ENCODE measurements around the gene ZNF488. TPM values are rescaled to one million over a fixed set of nuclear protein-coding genes. Genes with fewer than 3 reads are reported as not detected.

ZNF488 gene
- total and polyA plus RNA-seq, 8 donors, result 0.09 to 0.16 TPM; not detected in 6

DNA sequence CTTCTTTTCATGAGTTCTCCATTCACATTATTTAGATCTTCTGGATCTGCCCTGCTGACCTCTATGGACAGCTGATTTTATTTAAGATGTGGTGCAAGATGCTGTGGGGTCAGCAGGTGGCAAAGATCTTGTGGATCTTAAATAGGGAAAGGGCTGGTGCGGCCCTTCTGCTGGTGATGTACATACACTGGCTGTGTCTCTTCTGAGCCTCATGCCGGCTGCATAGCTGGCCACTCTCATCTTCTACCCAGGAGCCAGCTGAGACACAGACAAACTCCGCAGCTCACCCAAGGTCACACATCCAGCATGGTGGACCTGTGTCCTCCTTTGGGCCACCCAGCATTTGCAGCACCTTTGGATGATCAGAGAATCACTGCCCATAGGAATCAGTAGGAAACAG lies 26.2 kb downstream of the ZNF488 start:
- DNase-seq, result peak in 1 of 6 donors; percentile 20
- no peaks in the 10 kb centered on the region for H3K36me3 ChIP-seq
- H3K9me3 ChIP-seq, result no peaks in the 10 kb centered on the region
- ATAC-seq, result no peak
- 85 to 87% methylated on average over 3 of the region's 3 CpGs for WGBS, 2 donors
- no peaks in the 10 kb centered on the region for H3K27me3 ChIP-seq
- no peak overlapping the region for H3K4me3 ChIP-seq
- no peak overlapping the region for H3K27ac ChIP-seq
- TF ChIP-seq, protein P1, sequence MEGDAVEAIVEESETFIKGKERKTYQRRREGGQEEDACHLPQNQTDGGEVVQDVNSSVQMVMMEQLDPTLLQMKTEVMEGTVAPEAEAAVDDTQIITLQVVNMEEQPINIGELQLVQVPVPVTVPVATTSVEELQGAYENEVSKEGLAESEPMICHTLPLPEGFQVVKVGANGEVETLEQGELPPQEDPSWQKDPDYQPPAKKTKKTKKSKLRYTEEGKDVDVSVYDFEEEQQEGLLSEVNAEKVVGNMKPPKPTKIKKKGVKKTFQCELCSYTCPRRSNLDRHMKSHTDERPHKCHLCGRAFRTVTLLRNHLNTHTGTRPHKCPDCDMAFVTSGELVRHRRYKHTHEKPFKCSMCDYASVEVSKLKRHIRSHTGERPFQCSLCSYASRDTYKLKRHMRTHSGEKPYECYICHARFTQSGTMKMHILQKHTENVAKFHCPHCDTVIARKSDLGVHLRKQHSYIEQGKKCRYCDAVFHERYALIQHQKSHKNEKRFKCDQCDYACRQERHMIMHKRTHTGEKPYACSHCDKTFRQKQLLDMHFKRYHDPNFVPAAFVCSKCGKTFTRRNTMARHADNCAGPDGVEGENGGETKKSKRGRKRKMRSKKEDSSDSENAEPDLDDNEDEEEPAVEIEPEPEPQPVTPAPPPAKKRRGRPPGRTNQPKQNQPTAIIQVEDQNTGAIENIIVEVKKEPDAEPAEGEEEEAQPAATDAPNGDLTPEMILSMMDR (IDR thresholded peaks at IDR 0.05), result no peak
- no peak for FAIRE-seq
- no peaks in the 10 kb centered on the region for H3K4me1 ChIP-seq
- intact Hi-C loops (cut with DNase I), result no loop called here

DNA sequence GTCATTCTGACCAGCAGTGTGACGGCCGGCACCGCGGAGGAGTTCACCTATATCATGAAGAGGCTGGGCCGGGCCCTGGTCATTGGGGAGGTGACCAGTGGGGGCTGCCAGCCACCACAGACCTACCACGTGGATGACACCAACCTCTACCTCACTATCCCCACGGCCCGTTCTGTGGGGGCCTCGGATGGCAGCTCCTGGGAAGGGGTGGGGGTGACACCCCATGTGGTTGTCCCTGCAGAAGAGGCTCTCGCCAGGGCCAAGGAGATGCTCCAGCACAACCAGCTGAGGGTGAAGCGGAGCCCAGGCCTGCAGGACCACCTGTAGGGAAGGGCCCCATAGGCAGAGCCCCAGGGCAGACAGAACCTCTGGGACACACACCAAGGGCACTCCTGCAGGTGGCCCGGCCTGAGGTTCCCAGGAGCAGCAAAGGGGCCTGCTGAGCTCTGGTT lies 26.9 kb downstream of the ZNF488 start:
- H3K9me3 ChIP-seq, result no peaks in the 10 kb centered on the region
- 86 to 91% methylated on average over 12 of the region's 12 CpGs for WGBS, 2 donors
- FAIRE-seq, result no peak
- peak in 1 of 6 donors; percentile 43 for DNase-seq
- no peak for ATAC-seq
- no peaks in the 10 kb centered on the region for H3K4me1 ChIP-seq
- TF ChIP-seq, protein P1 (IDR thresholded peaks at IDR 0.05), result no peak
- no peak overlapping the region for H3K27ac ChIP-seq
- intact Hi-C loops (cut with DNase I), result no loop called here
- no peaks in the 10 kb centered on the region for H3K27me3 ChIP-seq
- H3K4me3 ChIP-seq, result no peak overlapping the region
- H3K36me3 ChIP-seq, result no peaks in the 10 kb centered on the region

DNA sequence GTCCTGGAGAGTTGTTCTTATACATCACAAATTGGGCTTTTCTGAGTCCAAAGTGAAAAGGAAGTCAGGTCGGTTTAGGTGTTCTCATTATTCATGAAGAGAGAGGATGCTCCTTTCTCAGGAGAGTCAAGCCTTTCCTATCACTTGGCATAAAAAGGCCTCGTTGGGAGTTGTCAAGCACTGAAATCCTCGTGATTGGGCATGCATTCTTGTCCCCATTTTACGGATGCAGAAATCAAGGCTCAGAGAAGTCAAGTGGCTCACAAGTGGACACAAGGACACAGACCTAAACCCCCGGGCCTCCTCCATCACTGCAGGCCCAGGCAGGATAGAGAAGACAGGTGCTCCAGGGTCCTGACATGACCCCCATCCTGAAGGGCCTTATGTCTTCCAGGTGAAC lies 27.4 kb downstream of the ZNF488 start:
- TF ChIP-seq, protein P1 (IDR thresholded peaks at IDR 0.05), result no peak
- intact Hi-C loops (cut with DNase I), result no loop called here
- H3K9me3 ChIP-seq, result no peaks in the 10 kb centered on the region
- H3K27me3 ChIP-seq, result no peaks in the 10 kb centered on the region
- ATAC-seq (no peak), DNase-seq (no peak), FAIRE-seq (no peak)
- no peaks in the 10 kb centered on the region for H3K36me3 ChIP-seq
- H3K4me3 ChIP-seq, result no peak overlapping the region
- H3K27ac ChIP-seq, result no peak overlapping the region
- H3K4me1 ChIP-seq, result no peaks in the 10 kb centered on the region
- WGBS, 2 donors, result 66 to 71% methylated on average over 5 of the region's 5 CpGs

DNA sequence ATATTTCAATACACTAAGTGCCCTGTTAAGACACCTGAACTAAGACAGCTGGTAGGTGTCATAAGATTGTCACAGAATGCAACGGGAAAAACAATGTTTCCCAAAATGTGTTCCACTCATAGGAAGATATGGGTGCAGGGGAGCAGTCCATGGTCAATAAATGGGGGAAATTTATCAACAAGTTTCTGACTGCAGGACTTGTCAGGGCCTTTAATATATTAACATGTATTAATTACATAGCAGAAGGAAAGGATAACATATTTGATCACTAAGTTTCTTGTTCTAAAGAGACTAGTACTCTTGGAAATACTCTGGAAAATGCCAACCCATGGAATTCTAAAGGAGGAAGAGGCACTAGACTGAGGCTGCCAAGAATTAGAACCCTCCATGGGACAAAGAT lies 29.2 kb downstream of the ZNF488 start:
- WGBS, 2 donors, result 69 to 78% methylated on average over 1 of the region's 1 CpG
- no peak for DNase-seq
- TF ChIP-seq, protein P1 (IDR thresholded peaks at IDR 0.05), result no peak
- intact Hi-C loops (cut with DNase I), result no loop called here
- Histone ChIP-seq H3K4me3 (no peak overlapping the region), H3K36me3 (no peaks in the 10 kb centered on the region), H3K9me3 (no peaks in the 10 kb centered on the region), H3K4me1 (no peaks in the 10 kb centered on the region), H3K27ac (no peak overlapping the region), H3K27me3 (no peaks in the 10 kb centered on the region)
- FAIRE-seq, result no peak
- no peak for ATAC-seq

DNA sequence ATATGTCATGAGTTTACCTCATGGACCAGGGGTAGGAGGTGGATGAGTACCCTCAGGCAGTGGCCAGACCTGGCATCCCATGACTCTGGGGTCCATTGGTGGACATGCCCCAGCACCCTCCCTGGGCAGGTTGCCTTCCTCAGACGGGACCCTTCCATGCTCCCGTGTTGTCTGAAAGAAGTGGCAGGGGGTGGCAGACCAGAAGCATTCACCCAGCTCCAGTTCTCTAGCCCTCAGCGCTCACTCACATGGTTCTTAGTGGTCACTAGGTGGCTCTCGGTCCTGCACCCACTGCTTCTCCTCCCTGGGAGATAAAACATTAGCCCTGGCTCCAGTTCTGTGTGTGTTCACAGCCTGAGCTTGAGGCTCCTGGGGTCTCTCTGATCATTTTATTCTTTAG lies 29.9 kb downstream of the ZNF488 start:
- Histone ChIP-seq H3K27ac (no peak overlapping the region), H3K36me3 (no peaks in the 10 kb centered on the region), H3K9me3 (no peaks in the 10 kb centered on the region), H3K4me1 (no peaks in the 10 kb centered on the region), H3K27me3 (no peaks in the 10 kb centered on the region), H3K4me3 (no peak overlapping the region)
- TF ChIP-seq, protein P1 (IDR thresholded peaks at IDR 0.05), result no peak
- 48 to 60% methylated on average over 4 of the region's 4 CpGs for WGBS, 2 donors
- DNase-seq (peak in 1 of 6 donors; percentile 25), ATAC-seq (peak in 1 of 4 donors; percentile 31), FAIRE-seq (no peak)
- intact Hi-C loops (cut with DNase I), result no loop called here
